SK-N-SH treated with all-trans-retinoic acid at 6 μM for 48 hours (cell line): ENCODE data around the gene MTA1.

Experiments
- ATAC-seq: fragments of 200-7000 bp; cut with Tn5 transposase; 3 replicates; pipeline ENCODE4 v1.9.1; 2020; ENCODE audit warnings: mild to moderate bottlenecking, moderate library complexity
- ARNTL ChIP-seq: fragments of 450-650 bp; formaldehyde crosslinking; IDR thresholded peaks from 2 replicates; pipeline ENCODE4 v1.5.0; 2020; ENCODE audit warnings: low read depth, mild to moderate bottlenecking, moderate library complexity, borderline replicate concordance
- BACH2 ChIP-seq: fragments of 250-450 bp; sonication (Bioruptor Pico); IDR thresholded peaks from 2 replicates; pipeline ENCODE4 v1.9.0; 2021; ENCODE audit warnings: mild to moderate bottlenecking, borderline replicate concordance
- CREB5 ChIP-seq: fragments of 250-450 bp; sonication (Bioruptor Pico); IDR thresholded peaks from 2 replicates; pipeline ENCODE4 v1.5.1; 2020; ENCODE audit warnings: low read depth, mild to moderate bottlenecking, moderate library complexity
- CSDC2 ChIP-seq: fragments of 250-450 bp; sonication (Bioruptor Pico); IDR thresholded peaks from 2 replicates; pipeline ENCODE4 v1.5.0; 2020; ENCODE audit warnings: mild to moderate bottlenecking, moderate library complexity
- CSRNP3 ChIP-seq: fragments of 250-450 bp; sonication (Bioruptor Pico); IDR thresholded peaks from 2 replicates; pipeline ENCODE4 v1.5.1; 2021; ENCODE audit warnings: mild to moderate bottlenecking, moderate library complexity
- ESRRG ChIP-seq: fragments of 250-450 bp; sonication (Bioruptor Pico); IDR thresholded peaks from 2 replicates; pipeline ENCODE4 v1.6.1; 2021; ENCODE audit warnings: mild to moderate bottlenecking
- GLIS3 ChIP-seq: fragments of 250-450 bp; sonication (Bioruptor Pico); IDR thresholded peaks from 2 replicates; pipeline ENCODE4 v1.5.0; 2020; ENCODE audit warnings: mild to moderate bottlenecking, moderate library complexity
- ISL1 ChIP-seq: fragments of 250-450 bp; sonication (Bioruptor Pico); IDR thresholded peaks from 2 replicates; pipeline ENCODE4 v2.1.2; 2022; ENCODE audit warnings: mild to moderate bottlenecking, moderate library complexity
- OSR1 ChIP-seq: fragments of 250-450 bp; sonication (Bioruptor Pico); IDR thresholded peaks from 2 replicates; pipeline ENCODE4 v1.8.0; 2022; ENCODE audit warnings: moderate library complexity, mild to moderate bottlenecking, inconsistent platforms
- PATZ1 ChIP-seq: fragments of 250-450 bp; sonication (Bioruptor Pico); IDR thresholded peaks from 2 replicates; pipeline ENCODE4 v1.8.0; 2020; ENCODE audit warnings: mild to moderate bottlenecking, moderate library complexity, borderline replicate concordance
- POU6F1 ChIP-seq: fragments of 250-450 bp; sonication (Bioruptor Pico); IDR thresholded peaks from 2 replicates; pipeline ENCODE4 v1.8.0; 2021; ENCODE audit warnings: low read depth, mild to moderate bottlenecking, moderate library complexity, borderline replicate concordance
- PPARA ChIP-seq: fragments of 250-450 bp; sonication (Bioruptor Pico); IDR thresholded peaks from 2 replicates; pipeline ENCODE4 v1.5.0; 2020; ENCODE audit warnings: mild to moderate bottlenecking, borderline replicate concordance
- RARB ChIP-seq: fragments of 250-450 bp; sonication (Bioruptor Pico); IDR thresholded peaks from 2 replicates; pipeline ENCODE4 v1.8.0; 2021; ENCODE audit warnings: mild to moderate bottlenecking, moderate library complexity
- SNAI2 ChIP-seq: fragments of 250-450 bp; sonication (Bioruptor Pico); IDR thresholded peaks from 2 replicates; pipeline ENCODE4 v1.5.0; 2020; ENCODE audit warnings: mild to moderate bottlenecking, moderate library complexity
- TCF4 ChIP-seq: fragments of 250-450 bp; sonication (Bioruptor Pico); IDR thresholded peaks from 2 replicates; pipeline ENCODE4 v1.8.0; 2021; ENCODE audit warnings: mild to moderate bottlenecking, moderate library complexity, borderline replicate concordance
- TOX ChIP-seq: fragments of 250-450 bp; sonication (Bioruptor Pico); IDR thresholded peaks from 2 replicates; pipeline ENCODE4 v1.8.0; 2021; ENCODE audit warnings: mild to moderate bottlenecking, moderate library complexity, borderline replicate concordance
- TSHZ2 ChIP-seq: fragments of 250-450 bp; sonication (Bioruptor Pico); IDR thresholded peaks from 2 replicates; pipeline ENCODE4 v1.5.0; 2020; ENCODE audit warnings: mild to moderate bottlenecking, moderate library complexity
- ZC3H10 ChIP-seq: fragments of 250-450 bp; sonication (Bioruptor Pico); IDR thresholded peaks from 2 replicates; pipeline ENCODE4 v1.5.1; 2021; ENCODE audit warnings: mild to moderate bottlenecking, moderate library complexity
- ZFP3 ChIP-seq: fragments of 250-450 bp; sonication (Bioruptor Pico); IDR thresholded peaks from 2 replicates; pipeline ENCODE4 v1.5.0; 2020; ENCODE audit warnings: mild to moderate bottlenecking, moderate library complexity
- ZFP30 ChIP-seq: fragments of 450-650 bp; formaldehyde crosslinking; IDR thresholded peaks from 2 replicates; pipeline ENCODE4 v1.5.0; 2022; ENCODE audit warnings: mild to moderate bottlenecking, moderate library complexity
- ZNF565 ChIP-seq: fragments of 450-650 bp; formaldehyde crosslinking; conservative IDR thresholded peaks from 2 replicates; pipeline ENCODE4 v1.5.0; 2020; ENCODE audit warnings: low read depth, mild to moderate bottlenecking, moderate library complexity
- ZNF70 ChIP-seq: fragments of 450-650 bp; formaldehyde crosslinking; IDR thresholded peaks from 2 replicates; pipeline ENCODE4 v1.5.0; 2020; ENCODE audit warnings: mild to moderate bottlenecking, moderate library complexity
- ZNF8 ChIP-seq: fragments of 450-650 bp; formaldehyde crosslinking; IDR thresholded peaks from 2 replicates; pipeline ENCODE4 v1.5.0; 2020; ENCODE audit warnings: mild to moderate bottlenecking, moderate library complexity

The MTA1 gene

GRCh38 chr14:105458010-105458409 lies 38.4 kb downstream of the MTA1 start:
- no peak for TF ChIP-seq TCF4 (CRISPR knock-in tag)
- no peak for TF ChIP-seq CSDC2 (CRISPR knock-in tag)
- no peak for TF ChIP-seq ZFP30 (CRISPR knock-in tag)
- TF ChIP-seq OSR1 (CRISPR knock-in tag), result no peak
- TF ChIP-seq TOX (CRISPR knock-in tag), result no peak
- no peak for TF ChIP-seq ESRRG (CRISPR knock-in tag)
- TF ChIP-seq ZC3H10 (CRISPR knock-in tag), result no peak
- no peak for TF ChIP-seq ISL1 (CRISPR knock-in tag)
- TF ChIP-seq BACH2 (CRISPR knock-in tag), result no peak
- no peak for TF ChIP-seq ZNF565
- TF ChIP-seq RARB, result no peak
- TF ChIP-seq ZNF8 (CRISPR knock-in tag), result no peak
- TF ChIP-seq, all 23 proteins: peak for 0
- no peak for ATAC-seq

- ATAC-seq, result no peak
- no peak for TF ChIP-seq OSR1 (CRISPR knock-in tag)
- TF ChIP-seq CSRNP3, result no peak
- no peak for TF ChIP-seq ZFP30 (CRISPR knock-in tag)
- TF ChIP-seq RARB, result no peak
- TF ChIP-seq GLIS3, result no peak
- no peak for TF ChIP-seq TSHZ2
- TF ChIP-seq ZNF70 (CRISPR knock-in tag), result no peak
- no peak for TF ChIP-seq PPARA (CRISPR knock-in tag)
- TF ChIP-seq ESRRG (CRISPR knock-in tag), result no peak
- no peak for TF ChIP-seq ZC3H10 (CRISPR knock-in tag)
- no peak for TF ChIP-seq ZNF8 (CRISPR knock-in tag)
- TF ChIP-seq BACH2 (CRISPR knock-in tag), result no peak
- no peak for TF ChIP-seq TOX (CRISPR knock-in tag)
- no peak for TF ChIP-seq ZNF565
- TF ChIP-seq CSDC2 (CRISPR knock-in tag), result no peak
- no peak for TF ChIP-seq SNAI2 (CRISPR knock-in tag)
- TF ChIP-seq CREB5 (CRISPR knock-in tag), result no peak
- TF ChIP-seq POU6F1 (CRISPR knock-in tag), result no peak
- no peak for TF ChIP-seq PATZ1 (CRISPR knock-in tag)
- TF ChIP-seq, all 23 proteins: peak for 0
Measured at GRCh38 chr14:105458571-105458970, 38.9 kb downstream of the MTA1 start.

GRCh38 chr14:105460116-105460515 lies 40.5 kb downstream of the MTA1 start:
- no peak for ATAC-seq
- TF ChIP-seq TSHZ2, result no peak
- no peak for TF ChIP-seq ZFP30 (CRISPR knock-in tag)
- no peak for TF ChIP-seq BACH2 (CRISPR knock-in tag)
- no peak for TF ChIP-seq RARB
- TF ChIP-seq ZFP3 (CRISPR knock-in tag), result no peak
- TF ChIP-seq ZNF70 (CRISPR knock-in tag), result no peak
- no peak for TF ChIP-seq ESRRG (CRISPR knock-in tag)
- TF ChIP-seq POU6F1 (CRISPR knock-in tag), result no peak
- TF ChIP-seq TCF4 (CRISPR knock-in tag), result no peak
- TF ChIP-seq ARNTL (CRISPR knock-in tag), result no peak
- TF ChIP-seq PPARA (CRISPR knock-in tag), result no peak
